ENCODE measurements around the gene UGT3A1.
"Not testable (repeated sequence)": the region's sequence is repeated elsewhere in the genome, so short reads cannot be mapped to it uniquely, and the experiment has no call there.

Gene UGT3A1

DNA sequence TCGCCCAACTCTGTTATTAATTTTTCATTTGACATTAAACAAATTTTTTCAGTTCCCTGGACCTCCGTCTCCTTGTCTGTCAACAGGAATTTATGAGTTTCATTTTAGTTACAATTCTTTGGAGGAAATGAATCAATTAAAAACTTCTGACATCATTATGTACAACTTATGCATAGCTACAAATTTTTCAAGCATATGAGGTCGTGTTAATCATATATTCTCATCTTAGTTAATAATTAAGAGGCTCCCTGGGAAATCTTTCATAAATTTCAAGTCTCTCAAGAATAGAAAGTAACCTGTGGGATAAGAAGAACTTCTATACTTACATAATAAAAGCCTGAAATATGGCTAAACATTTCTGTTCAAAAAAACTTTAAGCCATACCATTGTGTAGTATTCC lies 3.4 kb downstream of the UGT3A1 start:
- DNase-seq (ENCODE audit: low read depth): no peak

GRCh38 chr5:35979715-35980114 lies 11.5 kb downstream of the UGT3A1 start:
- DNase-seq (ENCODE audit: low read depth): no peak

DNA sequence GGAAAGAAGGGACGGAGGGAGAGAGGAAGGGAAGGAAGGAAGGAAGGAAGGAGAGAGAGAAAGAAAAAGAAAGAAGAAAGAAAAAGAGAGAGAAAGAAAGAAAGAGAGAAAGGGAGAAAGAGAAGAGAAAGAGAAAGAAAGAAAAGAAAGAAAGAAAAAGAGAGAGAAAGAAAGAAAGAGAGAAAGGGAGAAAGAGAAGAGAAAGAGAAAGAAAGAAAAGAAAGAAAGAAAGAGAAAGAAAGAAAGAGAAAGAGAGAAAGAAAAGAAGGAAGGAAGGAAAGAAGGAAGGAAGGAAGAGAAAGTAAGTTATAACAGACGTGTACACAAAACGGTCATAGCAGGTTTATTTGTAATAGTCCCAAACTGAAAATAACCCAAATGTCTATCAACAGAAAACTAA lies 14.3 kb downstream of the UGT3A1 start:
- DNase-seq (ENCODE audit: low read depth): not testable (repeated sequence)

GRCh38 chr5:35974570-35974969 lies 16.6 kb downstream of the UGT3A1 start:
- DNase-seq (ENCODE audit: low read depth): no peak

DNA sequence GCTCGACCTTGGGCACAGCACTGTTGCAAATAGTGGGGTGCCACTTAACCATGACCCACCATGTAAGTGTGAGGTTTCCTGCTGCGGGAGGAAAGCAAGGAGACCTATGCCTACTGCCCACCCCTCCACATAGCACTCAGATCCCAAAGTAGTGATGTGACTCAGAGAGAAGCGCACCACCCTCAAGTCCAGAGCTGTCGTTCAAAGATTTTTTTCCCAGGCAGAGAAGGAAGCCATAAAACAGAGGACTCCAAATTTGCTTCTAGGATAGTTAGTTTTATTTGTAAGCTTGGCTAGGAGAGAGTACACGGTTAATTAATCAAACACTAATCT lies 19.3 kb downstream of the UGT3A1 start:
- DNase-seq (ENCODE audit: low read depth): no peak

- DNase-seq (ENCODE audit: low read depth): no peak
These were observed 19.9 kb downstream of the UGT3A1 start for GRCh38 chr5:35971186-35971877.

GRCh38 chr5:35963381-35963843 lies 27.8 kb downstream of the UGT3A1 start:
- no peak for DNase-seq (ENCODE audit: low read depth)

- DNase-seq (ENCODE audit: low read depth): no peak
These were observed 30.9 kb downstream of the UGT3A1 start for GRCh38 chr5:35960328-35960727.

DNA sequence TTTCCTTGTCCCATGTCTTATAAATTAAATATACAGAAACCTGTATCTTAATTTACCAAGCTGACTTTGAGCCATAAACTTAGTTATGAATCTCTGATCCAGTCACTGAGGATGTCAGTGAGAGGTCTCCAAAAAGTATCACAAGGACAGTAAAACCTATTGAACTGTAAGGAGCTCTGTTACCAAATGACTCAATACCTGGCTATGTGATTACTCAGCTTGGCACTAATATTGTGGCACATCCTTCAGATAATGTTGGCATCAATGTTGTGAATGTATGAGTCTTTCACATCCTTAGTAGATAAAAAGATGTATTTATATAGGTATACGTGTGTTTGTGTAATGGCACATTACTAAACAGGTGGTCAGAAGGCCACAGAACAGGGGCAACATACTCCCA lies 34.8 kb downstream of the UGT3A1 start:
- no peak for DNase-seq (ENCODE audit: low read depth)

DNA sequence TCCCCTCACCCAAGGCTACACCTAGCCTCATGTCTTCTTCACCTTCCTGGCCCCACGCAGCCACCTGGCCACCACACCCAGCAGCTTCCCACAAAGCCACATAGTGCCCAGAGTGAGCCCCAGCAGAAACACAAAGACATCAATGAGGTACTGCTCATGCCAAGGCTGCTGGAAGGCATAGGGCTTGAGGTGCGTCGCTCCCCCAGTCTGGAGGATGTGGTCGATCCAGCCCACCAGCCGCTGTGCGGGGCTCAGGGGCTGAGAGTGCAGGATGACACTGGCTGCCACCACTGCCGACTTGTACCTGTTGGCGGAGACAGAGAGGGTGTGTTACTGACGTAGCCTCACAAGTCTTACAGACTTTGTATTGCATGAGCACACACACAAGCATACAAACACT lies 37.0 kb downstream of the UGT3A1 start:
- DNase-seq (ENCODE audit: low read depth): no peak

DNA sequence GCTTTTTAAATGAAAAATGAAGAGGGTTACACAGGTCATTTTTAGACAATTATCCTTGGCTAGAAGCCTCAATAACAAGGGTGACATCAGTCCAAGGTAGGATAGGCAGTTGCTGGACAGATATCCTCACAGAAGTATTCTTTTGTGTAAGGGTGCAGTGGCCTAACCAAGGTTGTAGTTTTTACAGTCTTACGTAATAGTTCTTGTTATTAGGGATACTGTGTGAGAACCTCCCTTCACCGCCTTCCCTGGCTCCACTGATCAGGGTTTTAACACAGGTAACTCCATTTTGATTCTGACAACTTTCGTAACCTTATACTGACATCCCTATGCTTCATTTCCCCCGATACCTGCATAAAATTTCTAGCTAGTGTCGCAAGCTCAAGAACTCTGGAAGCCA lies 44.1 kb downstream of the UGT3A1 start:
- no peak for DNase-seq (ENCODE audit: low read depth)

GRCh38 chr5:35939639-35940038 lies 51.6 kb downstream of the UGT3A1 start:
- DNase-seq (ENCODE audit: low read depth): no peak

DNA sequence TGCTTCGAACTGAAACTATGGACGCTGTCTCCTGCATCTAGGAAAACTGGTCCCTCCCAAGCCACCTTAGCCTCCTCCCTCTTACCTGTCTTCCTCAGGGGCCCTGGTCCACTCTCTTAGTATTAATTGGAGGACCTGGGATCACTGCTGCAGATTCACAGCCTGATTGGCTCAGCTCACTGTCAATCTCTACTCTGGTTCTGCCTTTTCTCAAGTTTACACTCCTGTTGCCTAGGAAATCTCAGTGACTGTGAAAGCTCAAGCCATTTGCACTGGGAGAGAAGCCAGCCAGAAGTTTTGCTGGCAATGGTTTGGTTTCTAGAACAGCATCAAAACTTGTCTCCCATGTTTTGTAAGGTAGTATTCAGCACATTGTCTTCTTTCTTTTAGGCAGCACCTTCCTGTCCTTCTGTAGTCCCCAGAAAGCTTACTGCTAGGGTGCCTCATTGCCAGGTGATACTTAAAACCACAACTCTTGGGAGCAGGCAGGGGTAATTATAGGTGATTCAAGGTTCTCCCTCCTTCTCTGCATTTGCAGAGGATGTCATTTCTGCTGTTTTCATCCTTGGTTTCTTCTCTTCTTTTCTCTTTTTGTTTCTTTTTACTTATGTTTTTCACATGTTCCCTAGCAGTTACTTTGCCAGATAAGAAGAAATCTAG lies 52.5 kb downstream of the UGT3A1 start, which contains the start of gene CAPSL:
TSS of gene CAPSL (minus strand) at position 55 of the 660 bp plus-strand sequence. CDS start 17,502 bp downstream, outside the sequence.
- DNase-seq (ENCODE audit: low read depth): no peak

DNA sequence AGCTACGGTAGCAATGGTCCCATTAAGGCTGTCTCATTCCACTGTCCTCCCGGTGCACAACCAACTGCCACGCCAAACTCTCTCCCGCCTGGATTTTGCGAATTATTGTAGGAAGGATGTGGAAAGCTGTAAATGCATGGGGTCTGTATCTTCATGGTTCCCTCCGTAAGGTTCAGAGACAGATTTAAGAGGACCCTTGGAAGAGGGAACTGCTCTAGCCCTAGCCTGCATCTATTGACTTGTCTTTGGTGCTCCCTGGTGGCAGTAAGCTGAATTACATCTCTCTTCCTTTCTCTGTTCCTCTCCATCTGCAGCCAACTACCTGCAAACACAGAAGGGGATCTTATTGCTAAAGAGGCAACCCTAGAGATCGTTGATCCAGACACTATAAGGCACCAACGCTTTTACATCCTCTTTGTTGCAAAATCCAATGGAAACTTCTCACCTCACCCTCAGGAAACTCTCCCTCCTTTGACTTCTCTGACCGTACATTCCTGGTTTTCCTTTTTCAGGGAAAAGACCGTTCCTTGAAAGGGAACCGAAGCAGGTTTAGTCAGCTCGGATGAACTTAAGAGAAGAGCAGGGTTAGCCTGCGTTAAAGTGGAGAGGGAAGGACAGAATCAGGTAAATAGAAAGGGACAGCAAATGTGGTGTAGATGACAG lies 64.7 kb downstream of the UGT3A1 start:
- peak; percentile 8 for DNase-seq (ENCODE audit: low read depth)

- peak; percentile 62 for DNase-seq (ENCODE audit: low read depth)
These were observed 66.1 kb downstream of the UGT3A1 start for GRCh38 chr5:35924950-35925722.

GRCh38 chr5:35924122-35924949 lies 66.9 kb downstream of the UGT3A1 start:
- peak; percentile 8 for DNase-seq (ENCODE audit: low read depth)

- DNase-seq (ENCODE audit: low read depth): no peak
These were observed 68.7 kb downstream of the UGT3A1 start for GRCh38 chr5:35922468-35922867.

- DNase-seq (ENCODE audit: low read depth): no peak
These were observed 69.3 kb downstream of the UGT3A1 start for GRCh38 chr5:35921930-35922329.

DNA sequence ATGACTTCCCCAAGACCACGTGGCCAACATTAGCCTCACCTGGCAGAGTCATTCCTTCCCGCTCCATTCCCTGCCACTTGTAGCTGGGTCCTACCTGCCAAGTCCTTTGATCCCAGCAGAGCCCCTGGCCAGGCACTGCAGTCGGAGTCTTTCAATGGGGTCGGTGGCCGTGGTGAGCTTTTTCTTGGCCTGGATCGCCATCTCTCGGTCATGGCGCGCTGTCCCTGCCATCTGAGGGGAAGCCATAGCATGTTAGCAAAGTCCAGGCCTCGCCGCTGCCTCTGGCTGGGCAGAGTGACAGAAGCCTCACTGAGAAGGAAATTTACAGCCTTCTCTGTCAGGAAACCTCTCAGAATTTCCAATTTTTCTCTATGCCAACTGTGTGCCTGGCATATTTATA lies 70.3 kb downstream of the UGT3A1 start:
- DNase-seq (ENCODE audit: low read depth): no peak

DNA sequence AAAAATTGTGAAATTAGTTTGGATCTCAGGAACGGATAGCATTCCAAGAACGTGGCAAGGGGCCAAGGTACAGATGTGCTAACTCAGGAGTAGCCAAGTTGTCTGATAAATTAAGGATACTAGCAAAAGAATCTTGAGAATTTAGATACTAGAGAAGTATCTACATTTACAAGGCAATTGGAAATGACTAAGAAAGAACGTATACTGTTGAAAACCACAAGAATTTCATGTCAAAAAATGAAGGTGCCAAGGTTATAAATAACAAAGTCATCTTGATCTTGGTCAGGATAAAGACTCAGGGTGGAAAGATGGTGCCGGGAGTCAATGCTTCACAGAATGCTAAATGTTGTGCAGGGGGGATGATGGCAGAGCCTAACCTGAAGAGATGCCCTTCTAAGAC lies 72.0 kb downstream of the UGT3A1 start:
- no peak for DNase-seq (ENCODE audit: low read depth)

- DNase-seq (ENCODE audit: low read depth): no peak
These were observed 82.4 kb downstream of the UGT3A1 start for GRCh38 chr5:35908814-35909213.

DNA sequence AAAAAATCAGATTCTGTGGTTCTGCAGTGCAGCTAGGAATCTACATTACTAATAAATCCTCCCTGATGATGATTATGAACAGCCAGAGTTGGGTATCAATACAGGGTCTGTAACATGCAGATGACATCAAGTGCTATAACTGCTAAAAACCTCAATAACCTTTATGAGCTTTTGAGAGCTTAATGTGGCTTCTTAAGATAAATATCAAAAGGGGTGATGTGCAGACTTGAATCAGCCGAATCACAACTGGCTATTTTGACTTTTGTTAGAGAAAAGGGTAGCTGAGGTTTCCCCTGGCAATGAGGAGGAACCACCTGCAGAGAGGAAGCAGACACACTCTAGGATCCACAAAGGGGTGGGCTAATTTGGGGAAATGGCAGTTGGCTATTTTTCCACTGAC lies 83.0 kb downstream of the UGT3A1 start:
- no peak for DNase-seq (ENCODE audit: low read depth)
